Mesothelial cell of epicardium (in vitro differentiated cells): ENCODE results near the gene COL26A1. TPM values are rescaled to one million over a fixed set of nuclear protein-coding genes. Genes with fewer than 3 reads are reported as not detected.
A peak's percentile ranks its signal among the peaks of the same experiment; 100 is the strongest.
"Not testable (repeated sequence)": the region's sequence is repeated elsewhere in the genome, so short reads cannot be mapped to it uniquely, and the experiment has no call there.

Experiments used
- DNase-seq, 2 experiments: peaks; one replicate each; pipeline ENCODE4 v3.0.0; 2021; ENCODE audit warnings: low spot score in 2 of 2; ENCODE audit not compliant: unreplicated experiment in 2 of 2
- H3K27ac Mint-ChIP-seq: 2 replicates; pipeline ENCODE4 v1.8.0; 2021; ENCODE audit warnings: mixed read lengths
- H3K27me3 Mint-ChIP-seq: 2 replicates; pipeline ENCODE4 v1.8.0; 2021; ENCODE audit warnings: low read depth, mixed read lengths
- H3K36me3 Mint-ChIP-seq: 2 replicates; pipeline ENCODE4 v1.8.0; 2021; ENCODE audit warnings: mixed read lengths
- H3K4me1 Mint-ChIP-seq: 2 replicates; pipeline ENCODE4 v1.8.0; 2021; ENCODE audit warnings: mixed read lengths
- H3K4me3 Mint-ChIP-seq: 2 replicates; pipeline ENCODE4 v1.8.0; 2021; ENCODE audit warnings: mild to moderate bottlenecking, moderate library complexity, mixed read lengths
- H3K9me3 Mint-ChIP-seq: 2 replicates; pipeline ENCODE4 v1.8.0; 2021; ENCODE audit warnings: mixed read lengths
- CTCF ChIP-seq: fragments of 200-600 bp; sonication (generic); IDR thresholded peaks from one replicate; pipeline ENCODE4 v1.5.0; 2021; ENCODE audit warnings: antibody characterized with exemption; ENCODE audit not compliant: unreplicated experiment
- total RNA-seq: library from RNA; stranded (reverse); gene quantifications from 3 replicates; pipeline ENCODE4 v1.2.1, GENCODE V29; 2021

Gene COL26A1
- total RNA-seq, 1 donor from 2014 or later: 105 TPM

DNA sequence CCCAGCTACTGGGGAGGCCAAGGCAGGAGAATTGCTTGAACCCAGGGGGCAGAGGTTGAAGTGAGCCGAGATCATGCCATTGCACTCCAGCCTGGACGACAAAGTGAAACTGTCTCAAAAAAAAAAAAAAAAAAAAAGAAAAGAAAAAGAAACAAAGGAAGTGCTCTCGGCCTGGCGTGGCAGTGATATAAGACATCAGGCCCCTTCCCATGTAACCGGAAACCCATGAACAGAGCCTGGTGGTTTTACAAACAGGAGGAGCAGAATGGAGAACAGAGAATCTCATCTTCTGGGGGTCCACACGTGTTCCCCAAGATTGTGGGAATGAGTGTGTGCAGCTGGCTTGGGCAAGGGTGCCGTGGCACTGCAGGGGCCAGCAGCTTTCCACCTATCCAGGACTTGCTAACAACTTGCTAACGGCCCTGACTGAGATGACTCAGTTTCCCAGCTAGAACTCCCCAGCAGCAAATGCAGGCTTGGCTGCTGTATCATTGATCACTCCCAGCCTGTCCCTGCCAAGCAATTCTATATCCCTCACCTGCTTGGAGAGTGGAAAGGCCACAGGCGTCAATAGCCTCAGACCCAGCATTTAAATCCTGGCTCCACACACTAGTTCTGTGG, 103.0 kb downstream of the COL26A1 start:
- peak overlapping the region; percentile 71 for H3K27ac Mint-ChIP-seq

GRCh38 chr7:101466871-101467270, 104.2 kb downstream of the COL26A1 start:
- Mint-ChIP-seq H3K4me3 (no peak overlapping the region), H3K27ac (peak overlapping the region; percentile 11), H3K27me3 (no peaks in the 10 kb centered on the region), H3K4me1 (peaks cover 23% of the 10 kb centered on the region), H3K36me3 (peaks cover 3% of the 10 kb centered on the region), H3K9me3 (no peaks in the 10 kb centered on the region)
- no peak for DNase-seq
- no peak for TF ChIP-seq CTCF

More for the DNA sequence above, 103.0 kb downstream of the COL26A1 start:
- H3K4me3 Mint-ChIP-seq: no peak overlapping the region
- TF ChIP-seq CTCF: no peak
- peaks cover 5% of the 10 kb centered on the region for H3K36me3 Mint-ChIP-seq
- H3K27me3 Mint-ChIP-seq: no peaks in the 10 kb centered on the region
- H3K4me1 Mint-ChIP-seq: peaks cover 17% of the 10 kb centered on the region
- H3K9me3 Mint-ChIP-seq: no peaks in the 10 kb centered on the region
- no peak for DNase-seq

- H3K36me3 Mint-ChIP-seq: peaks cover 3% of the 10 kb centered on the region
- TF ChIP-seq CTCF: no peak
- peak overlapping the region; percentile 51 for H3K27ac Mint-ChIP-seq
These were observed 106.0 kb downstream of the COL26A1 start for GRCh38 chr7:101468546-101469275.

GRCh38 chr7:101470668-101471487, 108.2 kb downstream of the COL26A1 start:
- Mint-ChIP-seq H3K27ac (peak overlapping the region; percentile 84), H3K9me3 (no peaks in the 10 kb centered on the region), H3K4me3 (no peak overlapping the region), H3K36me3 (peaks cover 3% of the 10 kb centered on the region), H3K27me3 (no peaks in the 10 kb centered on the region), H3K4me1 (peaks cover 23% of the 10 kb centered on the region)
- TF ChIP-seq CTCF: no peak
- no peak for DNase-seq

More at GRCh38 chr7:101468546-101469275, 106.0 kb downstream of the COL26A1 start:
- Mint-ChIP-seq H3K9me3 (no peaks in the 10 kb centered on the region), H3K4me1 (peaks cover 23% of the 10 kb centered on the region), H3K4me3 (no peak overlapping the region), H3K27me3 (no peaks in the 10 kb centered on the region)
- DNase-seq: no peak

DNA sequence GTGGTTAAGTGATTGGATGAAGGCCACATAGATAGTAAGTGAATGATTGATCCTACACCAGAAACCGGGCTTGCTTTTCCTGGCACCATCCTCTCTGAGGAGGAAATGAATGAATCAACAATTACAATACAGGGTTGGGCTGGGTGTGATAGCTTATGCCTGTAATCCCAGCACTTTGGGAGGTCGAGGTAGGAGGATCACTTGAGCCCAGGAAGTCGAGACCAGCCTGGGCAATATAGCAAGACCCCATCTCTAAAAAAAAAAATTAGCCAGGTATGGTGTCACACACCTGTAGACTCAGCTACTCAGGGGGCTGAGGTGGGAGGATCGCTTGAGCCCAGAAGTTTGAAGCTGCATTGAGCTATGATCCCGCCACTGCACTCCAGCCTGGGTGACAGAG, 111.5 kb downstream of the COL26A1 start:
- no peaks in the 10 kb centered on the region for H3K27me3 Mint-ChIP-seq
- peaks cover 5% of the 10 kb centered on the region for H3K9me3 Mint-ChIP-seq
- H3K4me1 Mint-ChIP-seq: peaks cover 16% of the 10 kb centered on the region
- no peak overlapping the region for H3K27ac Mint-ChIP-seq
- no peak for TF ChIP-seq CTCF
- no peak for DNase-seq
- no peak overlapping the region for H3K4me3 Mint-ChIP-seq
- H3K36me3 Mint-ChIP-seq: peaks cover 14% of the 10 kb centered on the region

GRCh38 chr7:101475691-101476090, 113.0 kb downstream of the COL26A1 start:
- not testable (repeated sequence) for H3K27me3 Mint-ChIP-seq, DNase-seq, H3K4me3 Mint-ChIP-seq, H3K4me1 Mint-ChIP-seq
- H3K27ac Mint-ChIP-seq: peak overlapping the region; percentile 66
- peaks cover 22% of the 10 kb centered on the region for H3K36me3 Mint-ChIP-seq
- peaks cover 19% of the 10 kb centered on the region for H3K9me3 Mint-ChIP-seq
